Suprapubic skin (tissue), 4 donors: ENCODE measurements around the gene LIMA1.

Source experiments
- POLR2A ChIP-seq, 2 donors: fragments of 450-650 bp; IDR thresholded peaks; one replicate each; pipeline ENCODE4 v1.6.1; 2017; ENCODE audit warnings: antibody characterized with exemption in 2 of 2, mild to moderate bottlenecking in 2 of 2, moderate library complexity in 2 of 2
- POLR2AphosphoS5 ChIP-seq, 3 donors: sonication (generic); formaldehyde crosslinking; IDR thresholded peaks; one replicate each; pipeline ENCODE4 v1.6.1; 2017; ENCODE audit warnings: antibody characterized with exemption in 3 of 3
- TF ChIP-seq, protein P1 (sequence below), 2 donors: fragments of 200-600 bp in 1 of 2; fragments of 450-650 bp in 1 of 2; sonication (generic) in 1 of 2; IDR thresholded peaks; one replicate each; pipeline ENCODE4 v1.5.1; 2016 to 2019; ENCODE audit warnings: antibody characterized with exemption in 2 of 2, mild to moderate bottlenecking in 1 of 2, moderate library complexity in 1 of 2

DNA sequence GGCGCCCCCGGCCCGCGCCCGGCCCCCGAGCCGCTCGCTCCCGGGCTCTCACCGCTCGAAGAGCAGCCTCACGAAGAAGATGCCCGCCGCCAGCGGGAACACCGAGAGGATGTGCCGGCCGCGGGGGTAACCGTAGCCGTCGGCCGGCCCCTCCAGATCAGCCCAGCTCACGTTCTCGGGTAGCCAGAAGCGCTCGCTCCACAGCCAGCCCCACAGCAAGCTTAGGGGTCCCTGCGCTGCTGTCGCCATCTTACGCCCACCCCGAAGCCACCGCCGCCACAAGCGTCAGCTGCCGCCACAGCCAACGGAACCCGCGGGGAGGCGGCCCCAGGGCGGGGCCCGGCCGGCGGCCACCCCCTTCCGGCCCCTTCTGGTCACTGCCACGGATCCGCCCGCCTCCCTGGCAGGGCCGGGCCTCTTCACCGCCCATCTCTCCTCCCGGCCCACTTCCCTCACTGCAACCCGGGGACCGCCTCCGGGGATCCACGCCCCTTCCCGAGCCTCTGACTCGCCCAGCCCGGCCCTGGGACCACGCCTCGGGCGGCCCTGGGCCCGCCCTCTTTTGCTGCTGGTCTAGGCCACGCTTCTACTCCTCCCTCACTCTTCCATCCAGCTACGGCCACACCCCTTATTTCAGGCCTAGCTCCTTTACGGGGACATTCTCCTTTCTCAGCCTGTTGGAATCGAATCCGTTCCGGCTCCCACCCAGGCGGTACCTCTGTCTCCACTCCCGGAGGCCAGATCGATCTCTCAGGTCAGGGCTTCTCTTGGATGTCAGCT lies 116.1 kb downstream of the LIMA1 start, which contains the start of gene CERS5:
- TF ChIP-seq POLR2A (IDR thresholded peaks at IDR 0.05): peak in 1 of 2 donors; percentile 72
- peak in 1 of 3 donors; percentile 28 for TF ChIP-seq POLR2AphosphoS5 (IDR thresholded peaks at IDR 0.05)
- TF ChIP-seq, protein P1, sequence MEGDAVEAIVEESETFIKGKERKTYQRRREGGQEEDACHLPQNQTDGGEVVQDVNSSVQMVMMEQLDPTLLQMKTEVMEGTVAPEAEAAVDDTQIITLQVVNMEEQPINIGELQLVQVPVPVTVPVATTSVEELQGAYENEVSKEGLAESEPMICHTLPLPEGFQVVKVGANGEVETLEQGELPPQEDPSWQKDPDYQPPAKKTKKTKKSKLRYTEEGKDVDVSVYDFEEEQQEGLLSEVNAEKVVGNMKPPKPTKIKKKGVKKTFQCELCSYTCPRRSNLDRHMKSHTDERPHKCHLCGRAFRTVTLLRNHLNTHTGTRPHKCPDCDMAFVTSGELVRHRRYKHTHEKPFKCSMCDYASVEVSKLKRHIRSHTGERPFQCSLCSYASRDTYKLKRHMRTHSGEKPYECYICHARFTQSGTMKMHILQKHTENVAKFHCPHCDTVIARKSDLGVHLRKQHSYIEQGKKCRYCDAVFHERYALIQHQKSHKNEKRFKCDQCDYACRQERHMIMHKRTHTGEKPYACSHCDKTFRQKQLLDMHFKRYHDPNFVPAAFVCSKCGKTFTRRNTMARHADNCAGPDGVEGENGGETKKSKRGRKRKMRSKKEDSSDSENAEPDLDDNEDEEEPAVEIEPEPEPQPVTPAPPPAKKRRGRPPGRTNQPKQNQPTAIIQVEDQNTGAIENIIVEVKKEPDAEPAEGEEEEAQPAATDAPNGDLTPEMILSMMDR (IDR thresholded peaks at IDR 0.05): peak in 1 of 2 donors; percentile 40
